Body of pancreas (tissue), 4 donors: ENCODE measurements around the gene ETS2. TPM values are rescaled to one million over a fixed set of nuclear protein-coding genes. Genes with fewer than 3 reads are reported as not detected.
"Not testable (repeated sequence)": the region's sequence is repeated elsewhere in the genome, so short reads cannot be mapped to it uniquely, and the experiment has no call there.

Experiments
- ATAC-seq: fragments of 150-250 bp; one replicate; pipeline ENCODE4 v1.9.1; 2016
- DNase-seq, 4 donors: peaks; one replicate each; pipeline ENCODE4 v3.0.0-alpha.2; 2019
- H3K27ac ChIP-seq, 4 donors: fragments of 200-600 bp; sonication (generic); 1 replicate in 3 of 4; 2 replicates in 1 of 4; pipeline versions ENCODE4 v1.5.1 to v1.6.1; 2016 to 2019; ENCODE audit warnings: mild to moderate bottlenecking in 1 of 4, mixed read lengths in 1 of 4, moderate library complexity in 1 of 4
- H3K27me3 ChIP-seq, 2 donors: fragments of 200-600 bp; sonication (generic); one replicate each; pipeline ENCODE4 v1.6.0; 2016; ENCODE audit warnings: mild to moderate bottlenecking in 1 of 2
- H3K36me3 ChIP-seq, 2 donors: fragments of 200-600 bp; sonication (generic); replicated peaks in 1 of 2; 2 replicates each; pipeline ENCODE4 v1.5.1; 2016; ENCODE audit warnings: low read depth in 2 of 2; ENCODE audit not compliant: insufficient read depth in 1 of 2
- H3K4me1 ChIP-seq: fragments of 200-600 bp; sonication (generic); one replicate; pipeline ENCODE4 v1.6.0; 2016
- H3K4me3 ChIP-seq, 2 donors: fragments of 200-600 bp; sonication (generic); 1 replicate in 1 of 2; 2 replicates in 1 of 2; pipeline ENCODE4 v1.5.1; 2016 to 2019
- H3K9me3 ChIP-seq, 3 donors: fragments of 200-600 bp; sonication (generic); 1 replicate in 2 of 3; 2 replicates in 1 of 3; pipeline ENCODE4 v1.5.1; 2016
- CTCF ChIP-seq, 7 experiments: fragments of 450-650 bp in 4 of 7; fragments of 200-600 bp in 3 of 7; sonication (generic) in 3 of 7; IDR thresholded peaks; one replicate each; pipeline ENCODE4 v1.5.1; 2016 to 2019; ENCODE audit warnings: antibody characterized with exemption in 7 of 7
- POLR2A ChIP-seq, 3 donors: fragments of 450-650 bp; IDR thresholded peaks; one replicate each; pipeline ENCODE4 v1.6.1; 2016; ENCODE audit warnings: antibody characterized with exemption in 3 of 3, mild to moderate bottlenecking in 2 of 3
- WGBS, 2 donors: methylation state at CpG; one replicate each; pipeline ENCODE4 v1.1.5; 2017; 5-methylcytosine and 5-hydroxymethylcytosine counted together
- intact Hi-C: fragments of 100-400 bp; cut with DNase I; formaldehyde crosslinking; loops from one replicate; pipeline ENCODE4 v1.15.1; 2023
- total RNA-seq, 2 donors: library from RNA; depleted of rRNA; stranded (reverse); fragments of >200 nt; gene quantifications; one replicate each; pipeline ENCODE4 v1.1.0, GENCODE V29; 2016

The ETS2 gene
- total RNA-seq, 2 donors from 2014 or later = 17.9 to 25.7 TPM

GRCh38 chr21:38822778-38823238 lies 17.1 kb downstream of the ETS2 start:
- Histone ChIP-seq H3K9me3 (no peaks in the 10 kb centered on the region), H3K4me1 (no peaks in the 10 kb centered on the region), H3K36me3 (peaks cover 14 to 50% of the 10 kb centered on the region in 2 donors), H3K4me3 (no peak overlapping the region), H3K27ac (no peak overlapping the region), H3K27me3 (no peaks in the 10 kb centered on the region)
- 82 to 86% methylated on average over 26 of the region's 26 CpGs for whole genome bisulfite sequencing, 2 donors
- intact Hi-C loops = no loop called here
- ATAC-seq (no peak), DNase-seq (no peak)
- TF ChIP-seq POLR2A (IDR thresholded peaks at IDR 0.05) (no peak), CTCF (IDR thresholded peaks at IDR 0.05) (no peak)

DNA sequence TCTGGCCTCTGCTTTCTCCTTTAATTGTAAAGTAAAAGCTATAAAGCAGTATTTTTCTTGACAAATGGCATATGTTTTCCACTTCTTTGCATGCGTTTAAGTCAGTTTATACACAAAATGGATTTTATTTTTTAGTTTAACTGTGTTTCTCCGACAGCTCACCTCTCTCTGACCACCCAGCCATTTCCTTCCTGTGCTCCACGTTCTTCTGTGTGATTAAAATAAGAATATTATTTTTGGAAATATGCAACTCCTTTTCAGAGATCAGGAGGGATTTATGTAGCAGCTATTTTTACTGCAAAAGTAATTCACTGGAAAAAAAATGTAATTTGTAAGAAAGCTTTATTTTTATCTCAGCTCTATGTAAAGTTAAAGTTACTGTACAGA lies 18.0 kb downstream of the ETS2 start:
- intact Hi-C loops = no loop called here
- TF ChIP-seq POLR2A (IDR thresholded peaks at IDR 0.05) (no peak), CTCF (IDR thresholded peaks at IDR 0.05) (no peak)
- Histone ChIP-seq H3K9me3 (no peaks in the 10 kb centered on the region), H3K36me3 (peaks cover 14 to 41% of the 10 kb centered on the region in 2 donors), H3K4me3 (no peak overlapping the region), H3K27me3 (no peaks in the 10 kb centered on the region), H3K4me1 (no peaks in the 10 kb centered on the region), H3K27ac (no peak overlapping the region)
- ATAC-seq (no peak), DNase-seq (no peak)
- WGBS, 2 donors = 71 to 72% methylated on average over 3 of the region's 3 CpGs

DNA sequence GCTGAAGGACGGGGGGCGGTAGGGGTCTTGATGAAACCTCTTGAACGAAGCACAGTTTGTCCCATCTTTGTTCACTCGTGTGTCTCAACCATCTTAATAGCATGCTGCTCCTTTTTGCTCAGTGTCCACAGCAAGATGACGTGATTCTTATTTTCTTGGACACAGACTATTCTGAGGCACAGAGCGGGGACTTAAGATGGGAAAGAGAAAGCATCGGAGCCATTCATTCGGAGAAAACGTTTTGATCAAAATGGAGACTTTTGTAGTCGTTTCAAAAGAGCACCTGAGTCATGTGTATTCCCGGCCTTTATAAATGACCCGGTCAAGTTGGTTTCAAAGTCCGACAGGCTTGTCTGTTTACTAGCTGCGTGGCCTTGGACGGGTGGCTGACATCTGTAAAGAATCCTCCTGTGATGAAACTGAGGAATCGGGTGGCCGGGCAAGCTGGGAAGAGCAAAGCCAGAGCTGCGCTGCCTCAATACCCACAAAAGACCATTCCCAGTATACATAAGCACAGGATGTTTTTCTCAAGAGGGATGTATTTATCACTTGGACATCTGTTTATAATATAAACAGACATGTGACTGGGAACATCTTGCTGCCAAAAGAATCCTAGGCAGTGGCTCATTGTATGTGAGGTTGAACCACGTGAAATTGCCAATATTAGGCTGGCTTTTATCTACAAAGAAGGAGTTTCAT lies 18.5 kb downstream of the ETS2 start:
- ATAC-seq (no peak), DNase-seq (no peak)
- Histone ChIP-seq H3K4me1 (no peaks in the 10 kb centered on the region), H3K27ac (no peak overlapping the region), H3K9me3 (no peaks in the 10 kb centered on the region), H3K4me3 (no peak overlapping the region), H3K27me3 (no peaks in the 10 kb centered on the region), H3K36me3 (peaks cover 14 to 36% of the 10 kb centered on the region in 2 donors)
- intact Hi-C loops = no loop called here
- no peak for TF ChIP-seq POLR2A (IDR thresholded peaks at IDR 0.05)
- TF ChIP-seq CTCF (IDR thresholded peaks at IDR 0.05) = no peak
- WGBS, 2 donors = 72 to 84% methylated on average over 19 of the region's 19 CpGs

DNA sequence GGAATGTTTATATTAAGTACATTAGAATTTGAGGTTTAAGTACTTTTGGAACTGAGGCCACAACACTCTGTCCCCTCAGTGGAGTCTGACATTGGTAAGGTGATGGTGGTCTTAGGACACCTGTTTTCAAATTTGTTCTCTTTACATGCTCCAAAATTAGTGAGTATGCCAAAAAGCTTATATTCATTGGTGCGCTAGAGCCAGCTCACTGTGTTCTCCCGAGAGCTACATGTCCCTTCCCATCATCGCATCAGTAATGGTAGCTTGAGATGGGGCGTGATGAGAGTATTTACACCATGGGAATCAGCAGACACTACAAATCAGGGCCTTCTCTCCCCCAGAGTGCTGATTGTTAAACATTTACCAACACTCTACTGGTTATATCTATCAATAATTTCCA lies 19.5 kb downstream of the ETS2 start:
- Histone ChIP-seq H3K27ac (no peak overlapping the region), H3K36me3 (peaks cover 14 to 27% of the 10 kb centered on the region in 2 donors), H3K27me3 (no peaks in the 10 kb centered on the region), H3K4me1 (no peaks in the 10 kb centered on the region), H3K9me3 (no peaks in the 10 kb centered on the region), H3K4me3 (no peak overlapping the region)
- ATAC-seq (no peak), DNase-seq (no peak)
- WGBS, 2 donors = 96 to 97% methylated on average over 4 of the region's 4 CpGs
- no peak for TF ChIP-seq POLR2A (IDR thresholded peaks at IDR 0.05)
- TF ChIP-seq CTCF (IDR thresholded peaks at IDR 0.05) = no peak
- intact Hi-C loops = no loop called here

- DNase-seq (no peak), ATAC-seq (no peak)
- TF ChIP-seq CTCF (IDR thresholded peaks at IDR 0.05) = no peak
- no peak for TF ChIP-seq POLR2A (IDR thresholded peaks at IDR 0.05)
- Histone ChIP-seq H3K27ac (no peak overlapping the region), H3K9me3 (no peaks in the 10 kb centered on the region), H3K36me3 (peaks cover 10 to 20% of the 10 kb centered on the region in 2 donors), H3K27me3 (no peaks in the 10 kb centered on the region), H3K4me3 (no peak overlapping the region), H3K4me1 (peaks cover 3% of the 10 kb centered on the region)
- intact Hi-C loops = no loop called here
- 74 to 78% methylated on average over 2 of the region's 2 CpGs for WGBS, 2 donors
Observed at GRCh38 chr21:38825921-38826320, 20.2 kb downstream of the ETS2 start.

GRCh38 chr21:38828111-38828510 lies 22.4 kb downstream of the ETS2 start:
- WGBS, 2 donors = 86 to 90% methylated on average over 5 to 6 of the region's 7 CpGs
- H3K4me3 ChIP-seq, H3K36me3 ChIP-seq, DNase-seq, ATAC-seq, H3K9me3 ChIP-seq, H3K27me3 ChIP-seq, intact Hi-C loops, H3K27ac ChIP-seq: not testable (repeated sequence)
- H3K4me1 ChIP-seq = peaks cover 14% of the 10 kb centered on the region
